AG04449 (cell line): ENCODE data around the gene CMC1.

Experiments used
- CTCF ChIA-PET: fragments of 350-600 bp; formaldehyde crosslinking; extraction: SDS; loops from one replicate; lab custom pipeline; 2021; ENCODE audit warnings: antibody characterized with exemption; lab: Yijun Ruan, JAX
- POLR2A ChIA-PET: fragments of 400-600, 350-600 bp; formaldehyde crosslinking; extraction: SDS; loops from one replicate; lab custom pipeline; 2020; ENCODE audit warnings: antibody characterized with exemption, inconsistent platforms; lab: Yijun Ruan, JAX
- DNase-seq: peaks from one replicate; pipeline ENCODE4 v3.0.0-alpha.2; 2010; ENCODE audit warnings: low read depth, low spot score
- H3K4me3 ChIP-seq: 2 replicates; pipeline ENCODE4 v1.5.1; 2011; ENCODE audit warnings: low read depth, mild to moderate bottlenecking, control low read depth, low read length
- CTCF ChIP-seq: IDR thresholded peaks from one replicate; pipeline ENCODE4 v1.5.1; 2011; ENCODE audit warnings: mild to moderate bottlenecking, moderate library complexity, low read length, control low read depth, inconsistent platforms; ENCODE audit not compliant: insufficient read depth; ENCODE audit errors: missing control alignments

CMC1 gene

GRCh38 chr3:28320981-28321380, 79.6 kb downstream of the CMC1 start:
- CTCF ChIA-PET: interaction anchor here (0.8 to 2.4 kb wide), 6 partner anchors 8 to 608 kb away, joined by 3 to 23 read pairs (median 4); partner anchors contain the start of genes AZI2 and ZCWPW2
- no peak for TF ChIP-seq CTCF
- POLR2A ChIA-PET: no interaction called here
- DNase-seq: no peak
- no peak overlapping the region for H3K4me3 ChIP-seq

- ChIA-PET POLR2A (no interaction called here), CTCF (interaction anchor here (1.2 to 2.4 kb wide), 3 partner anchors 9 to 610 kb away, joined by 6 to 23 read pairs (median 10); no protein-coding TSS in a partner anchor)
- no peak for TF ChIP-seq CTCF
- no peak overlapping the region for H3K4me3 ChIP-seq
- DNase-seq: no peak
Observed at GRCh38 chr3:28322464-28322863, 81.0 kb downstream of the CMC1 start.

- POLR2A ChIA-PET: no interaction called here
- no peak overlapping the region for H3K4me3 ChIP-seq
- no peak for TF ChIP-seq CTCF
- CTCF ChIA-PET: interaction anchor here (0.7 to 6.7 kb wide), 9 partner anchors 9 to 618 kb away, joined by 3 to 91 read pairs (median 14); no protein-coding TSS in a partner anchor
- DNase-seq: no peak
Observed at GRCh38 chr3:28326458-28326926, 85.1 kb downstream of the CMC1 start.

GRCh38 chr3:28328188-28329151, 87.1 kb downstream of the CMC1 start:
- DNase-seq: no peak
- peak; percentile 11 for TF ChIP-seq CTCF
- ChIA-PET POLR2A (no interaction called here), CTCF (interaction anchor here (0.8 to 6.7 kb wide), 24 partner anchors 8 to 1194 kb away, joined by 3 to 91 read pairs (median 5); partner anchors contain the start of genes CMC1 and EOMES)
- H3K4me3 ChIP-seq: no peak overlapping the region

- TF ChIP-seq CTCF: no peak
- ChIA-PET CTCF (interaction anchor here (1.0 to 4.4 kb wide), 7 partner anchors 7 to 623 kb away, joined by 3 to 32 read pairs (median 6); no protein-coding TSS in a partner anchor), POLR2A (interaction anchor here (0.5 kb wide), 1 partner anchor 845 kb away, joined by 3 read pairs; no protein-coding TSS in a partner anchor)
- H3K4me3 ChIP-seq: no peak overlapping the region
- no peak for DNase-seq
Observed at GRCh38 chr3:28334552-28334951, 93.1 kb downstream of the CMC1 start.

- H3K4me3 ChIP-seq: no peak overlapping the region
- no peak for TF ChIP-seq CTCF
- ChIA-PET CTCF (interaction anchor here (0.7 to 4.4 kb wide), 7 partner anchors 8 to 1201 kb away, joined by 3 to 32 read pairs (median 9); no protein-coding TSS in a partner anchor), POLR2A (no interaction called here)
- DNase-seq: no peak
Observed at GRCh38 chr3:28335246-28335645, 93.8 kb downstream of the CMC1 start.
